HepG2 (cell line): ENCODE results near the gene UMPS.

Source experiments
- ARNT ChIP-seq: fragments of 450-650 bp; IDR thresholded peaks from 2 replicates; pipeline ENCODE4 v1.6.1; 2017
- BRCA1 ChIP-seq: sonication (generic); formaldehyde crosslinking; IDR thresholded peaks from 2 replicates; pipeline ENCODE4 v1.4.0; 2020; ENCODE audit warnings: missing genetic modification reagents
- JDP2 ChIP-seq: sonication (generic); formaldehyde crosslinking; IDR thresholded peaks from 2 replicates; pipeline ENCODE4 v1.8.1; 2022; ENCODE audit warnings: missing genetic modification reagents, borderline replicate concordance

GRCh38 chr3:124761935-124762660, 31.8 kb downstream of the UMPS start:
- no peak for TF ChIP-seq JDP2 (CRISPR knock-in tag)
- no peak for TF ChIP-seq ARNT
- no peak for TF ChIP-seq BRCA1 (CRISPR knock-in tag)
